Mesodermal cell (in vitro differentiated cells): ENCODE results near the gene HERC4. TPM values are rescaled to one million over a fixed set of nuclear protein-coding genes. Genes with fewer than 3 reads are reported as not detected.

ENCODE experiments used
- H3K27ac ChIP-seq: 2 replicates; pipeline ENCODE4 v1.7.0; 2013; ENCODE audit warnings: mild to moderate bottlenecking, low read depth, low read length, moderate library complexity; ENCODE audit not compliant: severe bottlenecking
- H3K36me3 ChIP-seq: 2 replicates; pipeline ENCODE4 v1.7.1; 2013; ENCODE audit warnings: mild to moderate bottlenecking, low read length, moderate library complexity; ENCODE audit not compliant: control insufficient read depth, insufficient read depth
- H3K4me1 ChIP-seq: one replicate; pipeline ENCODE4 v1.7.1; 2013; ENCODE audit warnings: mild to moderate bottlenecking, low read length; ENCODE audit not compliant: insufficient read depth, control insufficient read depth, poor library complexity, severe bottlenecking
- H3K4me3 ChIP-seq: 2 replicates; pipeline ENCODE4 v1.7.0; 2013; ENCODE audit warnings: low read length, control low read depth, mild to moderate bottlenecking; ENCODE audit not compliant: insufficient read depth, poor library complexity, severe bottlenecking; ENCODE audit errors: extremely low read depth
- H3K9me3 ChIP-seq: 2 replicates; pipeline ENCODE4 v1.7.1; 2013; ENCODE audit warnings: mild to moderate bottlenecking, low read length, moderate library complexity; ENCODE audit not compliant: control insufficient read depth
- WGBS, 2 experiments: methylation state at CpG; one replicate each; pipeline ENCODE4 v1.1.5; 2013; ENCODE audit warnings: missing lambda C conversion rate in 2 of 2; ENCODE audit not compliant: insufficient coverage in 2 of 2; 5-methylcytosine and 5-hydroxymethylcytosine counted together
- polyA plus RNA-seq, 2 experiments: library from polyadenylated mRNA; stranded (reverse); fragments of 50-300 nt; gene quantifications; one replicate each; pipeline ENCODE4 v1.2.3, GENCODE V29; 2013

HERC4 gene
- 34.7 TPM for polyA plus RNA-seq (2013, experiment 1 of 2)
- polyA plus RNA-seq (2013, experiment 2 of 2) = 32.3 TPM

- WGBS, 2 experiments = 1% methylated on average over 30 of the region's 64 CpGs
- H3K4me3 ChIP-seq = peak within 1 kb of the TSS; percentile 85
- H3K4me1 ChIP-seq = no peaks in the 10 kb centered on the region
- H3K9me3 ChIP-seq = no peaks in the 10 kb centered on the region
- peaks cover 7% of the 10 kb centered on the region for H3K36me3 ChIP-seq
- peak within 1 kb of the TSS; percentile 97 for H3K27ac ChIP-seq
Observed at GRCh38 chr10:68074775-68075549, at the start of gene HERC4. Gene HERC4 (minus strand): TSS chr10:68075283. CDS start chr10:68073108, 2,175 bp downstream.

DNA sequence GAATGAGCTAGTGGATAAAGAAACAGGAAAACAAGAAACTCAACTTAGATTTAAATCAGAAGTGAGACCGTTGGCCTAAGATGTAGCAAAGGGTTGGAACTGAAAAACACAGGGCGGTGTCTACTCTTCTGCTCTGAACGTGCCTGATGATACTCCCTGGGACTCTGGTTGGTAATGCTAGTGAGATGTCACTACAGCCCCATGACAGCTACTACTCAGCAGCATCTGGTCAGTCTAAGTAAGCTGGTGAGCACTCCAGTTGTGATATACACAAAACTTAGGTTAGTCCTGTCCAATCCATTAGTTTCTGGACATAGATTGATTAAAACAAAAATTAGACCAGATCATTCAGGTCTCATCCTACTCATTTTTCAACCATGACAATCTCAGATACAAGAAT is 49.6 kb upstream of the HERC4 start:
- H3K4me3 ChIP-seq = no peak overlapping the region
- peaks cover 7% of the 10 kb centered on the region for H3K4me1 ChIP-seq
- no peak overlapping the region for H3K27ac ChIP-seq
- no peaks in the 10 kb centered on the region for H3K9me3 ChIP-seq
- WGBS, 2 experiments = 91% methylated on average over 3 of the region's 3 CpGs
- H3K36me3 ChIP-seq = no peaks in the 10 kb centered on the region

DNA sequence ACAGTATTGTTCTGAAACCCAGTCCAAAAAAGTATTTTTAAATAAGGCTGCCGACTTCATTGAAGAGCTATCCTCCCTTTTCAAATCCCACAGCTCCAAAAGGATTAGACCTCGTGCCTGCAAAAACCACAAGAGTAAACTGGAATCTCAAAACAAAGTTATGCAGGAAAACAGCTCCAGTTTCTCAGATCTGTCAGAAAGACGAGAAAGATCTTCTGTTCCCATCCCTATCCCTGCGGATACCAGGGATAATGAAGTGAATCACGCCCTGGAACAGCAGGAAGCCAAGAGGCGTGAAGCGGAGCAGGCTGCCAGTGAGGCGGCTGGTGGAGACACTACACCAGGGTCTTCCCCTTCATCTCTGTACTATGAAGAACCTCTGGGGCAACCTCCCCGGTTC is 46.8 kb upstream of the HERC4 start:
- 71 to 82% methylated on average over 5 to 6 of the region's 9 CpGs for WGBS, 2 experiments
- no peak overlapping the region for H3K4me3 ChIP-seq
- H3K9me3 ChIP-seq = no peaks in the 10 kb centered on the region
- H3K36me3 ChIP-seq = no peaks in the 10 kb centered on the region
- no peak overlapping the region for H3K27ac ChIP-seq
- H3K4me1 ChIP-seq = peaks cover 7% of the 10 kb centered on the region

GRCh38 chr10:68121020-68121743 is 46.1 kb upstream of the HERC4 start:
- 90 to 92% methylated on average over 9 to 12 of the region's 15 CpGs for WGBS, 2 experiments
- no peak overlapping the region for H3K27ac ChIP-seq

GRCh38 chr10:68118657-68119056 is 43.6 kb upstream of the HERC4 start:
- no peak overlapping the region for H3K27ac ChIP-seq
- WGBS, 2 experiments = 94 to 100% methylated on average over 2 of the region's 3 CpGs
- H3K36me3 ChIP-seq = no peaks in the 10 kb centered on the region
- peaks cover 7% of the 10 kb centered on the region for H3K4me1 ChIP-seq
- no peaks in the 10 kb centered on the region for H3K9me3 ChIP-seq
- no peak overlapping the region for H3K4me3 ChIP-seq

More at GRCh38 chr10:68121020-68121743, 46.1 kb upstream of the HERC4 start:
- Histone ChIP-seq H3K36me3 (no peaks in the 10 kb centered on the region), H3K9me3 (no peaks in the 10 kb centered on the region), H3K4me3 (no peak overlapping the region), H3K4me1 (peaks cover 7% of the 10 kb centered on the region)

DNA sequence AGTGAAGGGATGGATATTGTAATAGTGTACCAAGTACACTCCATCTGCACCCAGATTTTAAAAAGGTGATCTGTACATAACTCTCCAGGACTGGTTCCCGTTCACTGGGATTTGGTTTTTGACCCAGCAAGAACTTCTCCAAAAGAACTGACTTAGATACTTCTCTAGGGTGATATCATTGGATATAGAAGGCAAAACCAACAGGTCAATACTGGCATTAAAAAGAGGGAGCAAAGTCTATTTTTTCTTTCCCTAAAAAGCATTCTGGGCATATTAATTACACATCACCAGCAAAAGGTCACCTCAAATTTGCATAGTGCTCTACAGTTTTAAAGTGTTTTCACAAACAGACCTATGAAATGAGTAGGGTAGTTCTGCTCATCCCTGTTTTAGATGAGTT is 37.8 kb upstream of the HERC4 start:
- no CpG with 5 or more reads among the region's 1 CpG for WGBS, 2 experiments
- no peak overlapping the region for H3K27ac ChIP-seq
- no peak overlapping the region for H3K4me3 ChIP-seq
- no peaks in the 10 kb centered on the region for H3K36me3 ChIP-seq
- H3K9me3 ChIP-seq = no peaks in the 10 kb centered on the region
- H3K4me1 ChIP-seq = no peaks in the 10 kb centered on the region

DNA sequence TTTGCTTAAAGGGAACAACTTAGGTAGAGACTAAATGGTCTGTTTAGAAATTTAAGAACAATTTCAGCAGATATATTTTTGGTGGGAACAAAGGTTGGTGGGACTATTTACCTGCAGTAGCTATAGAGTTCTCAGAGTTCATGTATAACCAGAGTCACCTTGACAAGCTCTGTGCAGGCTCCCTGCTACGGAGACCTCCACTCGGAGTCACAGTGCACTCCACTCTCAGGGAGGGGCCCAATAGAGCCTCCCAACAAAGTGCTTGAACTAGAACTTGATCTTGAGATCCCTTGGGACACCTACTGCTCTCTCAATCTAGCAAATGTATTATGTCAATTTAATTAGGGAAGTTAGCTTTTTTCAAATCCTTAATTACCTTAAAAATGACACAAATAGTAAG is 36.5 kb upstream of the HERC4 start:
- Histone ChIP-seq H3K9me3 (no peaks in the 10 kb centered on the region), H3K4me3 (no peak overlapping the region), H3K36me3 (no peaks in the 10 kb centered on the region), H3K4me1 (peaks cover 2% of the 10 kb centered on the region), H3K27ac (no peak overlapping the region)
- 93% methylated on average over 2 of the region's 2 CpGs for WGBS, 2 experiments

DNA sequence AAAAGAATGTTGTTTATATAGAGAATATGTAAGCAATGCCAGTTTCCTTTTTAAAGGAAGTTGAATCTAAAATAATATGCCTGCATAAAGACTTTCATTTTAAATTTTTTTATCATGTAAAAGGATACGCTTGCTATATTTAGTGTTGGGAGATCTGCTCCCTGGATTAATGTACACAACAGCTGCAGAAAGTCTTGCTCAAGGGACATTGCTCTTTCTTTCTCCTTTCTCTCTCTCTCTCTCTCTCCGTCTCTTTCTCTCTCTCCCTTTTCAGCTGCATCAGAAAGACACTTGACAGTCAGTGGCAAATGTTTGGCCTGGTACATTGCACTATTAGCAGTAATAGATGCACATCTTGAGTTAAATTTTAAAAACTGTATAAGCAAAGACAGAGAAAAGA is 34.9 kb upstream of the HERC4 start:
- Histone ChIP-seq H3K36me3 (no peaks in the 10 kb centered on the region), H3K4me1 (peaks cover 4% of the 10 kb centered on the region), H3K27ac (no peak overlapping the region), H3K9me3 (no peaks in the 10 kb centered on the region), H3K4me3 (no peak overlapping the region)
- 100% methylated on average over 1 of the region's 2 CpGs; no CpG with 5 or more reads in 1 of the 2 experiments for WGBS, 2 experiments

DNA sequence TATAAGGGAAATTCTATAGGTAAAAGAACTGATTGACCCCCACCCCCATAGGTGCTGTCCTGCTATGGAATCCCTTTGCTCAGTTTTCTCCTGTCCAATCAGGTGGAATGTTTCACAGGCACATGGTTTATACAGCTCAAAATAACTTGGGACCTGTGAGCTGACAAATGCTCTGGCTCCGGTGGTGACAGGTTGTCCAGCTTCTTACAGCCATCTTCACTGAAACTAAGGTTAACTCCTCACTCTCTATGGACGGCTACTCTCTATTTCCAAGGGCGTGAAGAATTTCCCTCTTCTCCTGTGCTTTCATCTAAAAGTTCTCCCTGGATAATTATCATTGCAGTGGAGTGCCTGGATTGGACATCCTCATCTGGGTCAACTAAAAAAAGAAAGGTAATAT is 34.2 kb upstream of the HERC4 start, which contains the start of gene MYPN:
MYPN (plus strand) TSS at position 158 of the 400 bp plus-strand sequence. CDS start 11,951 bp downstream, outside the sequence.
- H3K4me3 ChIP-seq = no peak within 1 kb of the TSS
- H3K36me3 ChIP-seq = no peaks in the 10 kb centered on the region
- WGBS, 2 experiments = 89 to 100% methylated on average over 1 to 3 of the region's 3 CpGs
- peaks cover 4% of the 10 kb centered on the region for H3K4me1 ChIP-seq
- no peaks in the 10 kb centered on the region for H3K9me3 ChIP-seq
- H3K27ac ChIP-seq = no peak within 1 kb of the TSS

- H3K4me3 ChIP-seq = no peak overlapping the region
- 85 to 95% methylated on average over 10 to 11 of the region's 11 CpGs for WGBS, 2 experiments
- no peaks in the 10 kb centered on the region for H3K9me3 ChIP-seq
- H3K36me3 ChIP-seq = no peaks in the 10 kb centered on the region
- H3K4me1 ChIP-seq = peaks cover 4% of the 10 kb centered on the region
- no peak overlapping the region for H3K27ac ChIP-seq
Observed at GRCh38 chr10:68108653-68109052, 33.6 kb upstream of the HERC4 start.
